Spinal cord (tissue), 10 donors: Measurements from ENCODE around the gene MPST. TPM values are rescaled to one million over a fixed set of nuclear protein-coding genes. Genes with fewer than 3 reads are reported as not detected.
A peak's percentile ranks its signal among the peaks of the same experiment; 100 is the strongest.

Experiments used
- DNase-seq, 6 donors: peaks; one replicate each; pipeline versions ENCODE4 v3.0.0 to v3.0.0-alpha.2; 2013 to 2015; ENCODE audit warnings: low spot score in 6 of 6, low read depth in 4 of 6
- H3K27ac ChIP-seq: one replicate; pipeline ENCODE4 v1.5.1; 2013; ENCODE audit warnings: low read depth, low read length, control low read depth
- H3K27me3 ChIP-seq: one replicate; pipeline ENCODE4 v1.6.1; 2013; ENCODE audit warnings: low read length; ENCODE audit not compliant: control insufficient read depth, insufficient read depth
- H3K36me3 ChIP-seq: one replicate; pipeline ENCODE4 v1.6.1; 2013; ENCODE audit warnings: low read length; ENCODE audit not compliant: control insufficient read depth, insufficient read depth
- H3K4me1 ChIP-seq: one replicate; pipeline ENCODE4 v1.6.1; 2013; ENCODE audit warnings: low read length; ENCODE audit not compliant: control insufficient read depth, insufficient read depth
- H3K4me3 ChIP-seq: one replicate; pipeline ENCODE4 v1.5.1; 2013; ENCODE audit warnings: low read depth, low read length, control low read depth
- H3K9me3 ChIP-seq: one replicate; pipeline ENCODE4 v1.6.1; 2013; ENCODE audit warnings: low read length; ENCODE audit not compliant: control insufficient read depth, insufficient read depth
- WGBS: methylation state at CpG from one replicate; pipeline ENCODE4 v1.1.5; 2013; ENCODE audit warnings: missing lambda C conversion rate; ENCODE audit not compliant: insufficient coverage; 5-methylcytosine and 5-hydroxymethylcytosine counted together
- polyA plus RNA-seq, 2 donors: library from polyadenylated mRNA; unstranded; fragments of 120-200 nt; gene quantifications; one replicate each; pipeline ENCODE4 v1.2.1, GENCODE V29; 2013; ENCODE audit not compliant: insufficient read length in 2 of 2
- total RNA-seq, 2 donors: library from RNA; depleted of rRNA in 1 of 2; stranded (reverse); fragments of 120-200 nt in 1 of 2; fragments of >200 nt in 1 of 2; gene quantifications; one replicate each; pipeline versions ENCODE4 v1.2.3 to v1.2.4, GENCODE V29; 2013 to 2014
- donor health status: healthy.

MPST gene
- total and polyA plus RNA-seq, 4 donors = 20.1 to 65.1 (median 47.5) TPM

- 93% methylated on average over 4 of the region's 7 CpGs for WGBS
- H3K9me3 ChIP-seq = no peaks in the 10 kb centered on the region
- H3K27ac ChIP-seq = no peak overlapping the region
- no peaks in the 10 kb centered on the region for H3K36me3 ChIP-seq
- peaks cover 8% of the 10 kb centered on the region for H3K4me1 ChIP-seq
- H3K4me3 ChIP-seq = no peak overlapping the region
- no peaks in the 10 kb centered on the region for H3K27me3 ChIP-seq
- DNase-seq = no peak
Observed at GRCh38 chr22:37043209-37043827, 23.8 kb downstream of the MPST start.

GRCh38 chr22:37043828-37044538 is 24.4 kb downstream of the MPST start:
- Histone ChIP-seq H3K27me3 (no peaks in the 10 kb centered on the region), H3K4me3 (no peak overlapping the region), H3K9me3 (no peaks in the 10 kb centered on the region), H3K27ac (no peak overlapping the region), H3K36me3 (no peaks in the 10 kb centered on the region), H3K4me1 (peaks cover 8% of the 10 kb centered on the region)
- DNase-seq = no peak
- WGBS = 47% methylated on average over 14 of the region's 17 CpGs

GRCh38 chr22:37044634-37045625 is 25.4 kb downstream of the MPST start:
- Histone ChIP-seq H3K4me1 (peaks cover 8% of the 10 kb centered on the region), H3K4me3 (no peak overlapping the region), H3K27ac (no peak overlapping the region), H3K27me3 (no peaks in the 10 kb centered on the region), H3K9me3 (no peaks in the 10 kb centered on the region), H3K36me3 (no peaks in the 10 kb centered on the region)
- 93% methylated on average over 2 of the region's 9 CpGs for WGBS
- no peak for DNase-seq

GRCh38 chr22:37045958-37046357 is 26.4 kb downstream of the MPST start:
- no peaks in the 10 kb centered on the region for H3K27me3 ChIP-seq
- peak in 2 of 6 donors; percentile 38 to 64 for DNase-seq
- H3K4me3 ChIP-seq = no peak overlapping the region
- no peaks in the 10 kb centered on the region for H3K9me3 ChIP-seq
- H3K4me1 ChIP-seq = peaks cover 8% of the 10 kb centered on the region
- no peaks in the 10 kb centered on the region for H3K36me3 ChIP-seq
- WGBS = 71% methylated on average over 1 of the region's 4 CpGs
- H3K27ac ChIP-seq = no peak overlapping the region

GRCh38 chr22:37046589-37046988 is 27.0 kb downstream of the MPST start:
- H3K4me1 ChIP-seq = peaks cover 10% of the 10 kb centered on the region
- no peaks in the 10 kb centered on the region for H3K36me3 ChIP-seq
- WGBS = 83% methylated on average over 6 of the region's 6 CpGs
- H3K9me3 ChIP-seq = no peaks in the 10 kb centered on the region
- no peak overlapping the region for H3K27ac ChIP-seq
- no peak overlapping the region for H3K4me3 ChIP-seq
- H3K27me3 ChIP-seq = no peaks in the 10 kb centered on the region
- no peak for DNase-seq

- Histone ChIP-seq H3K4me3 (no peak overlapping the region), H3K27me3 (no peaks in the 10 kb centered on the region)
- 74% methylated on average over 5 of the region's 7 CpGs for WGBS
Observed at GRCh38 chr22:37047006-37047405, 27.5 kb downstream of the MPST start.

GRCh38 chr22:37048133-37048532 is 28.6 kb downstream of the MPST start:
- no peaks in the 10 kb centered on the region for H3K9me3 ChIP-seq
- no peak overlapping the region for H3K27ac ChIP-seq
- no peak overlapping the region for H3K4me3 ChIP-seq
- no peak for DNase-seq
- H3K27me3 ChIP-seq = no peaks in the 10 kb centered on the region
- H3K4me1 ChIP-seq = peaks cover 21% of the 10 kb centered on the region
- WGBS = 77% methylated on average over 2 of the region's 6 CpGs
- H3K36me3 ChIP-seq = peaks cover 6% of the 10 kb centered on the region

More at GRCh38 chr22:37047006-37047405, 27.5 kb downstream of the MPST start:
- Histone ChIP-seq H3K27ac (no peak overlapping the region), H3K9me3 (no peaks in the 10 kb centered on the region), H3K4me1 (peaks cover 10% of the 10 kb centered on the region), H3K36me3 (no peaks in the 10 kb centered on the region)
- peak in 1 of 6 donors; percentile 74 for DNase-seq

GRCh38 chr22:37049224-37049623 is 29.7 kb downstream of the MPST start:
- Histone ChIP-seq H3K4me1 (peaks cover 22% of the 10 kb centered on the region), H3K27me3 (no peaks in the 10 kb centered on the region), H3K9me3 (no peaks in the 10 kb centered on the region), H3K36me3 (peaks cover 17% of the 10 kb centered on the region), H3K4me3 (no peak overlapping the region), H3K27ac (no peak overlapping the region)
- 67% methylated on average over 2 of the region's 2 CpGs for WGBS
- no peak for DNase-seq

- Histone ChIP-seq H3K4me1 (peaks cover 21% of the 10 kb centered on the region), H3K36me3 (peaks cover 34% of the 10 kb centered on the region), H3K9me3 (no peaks in the 10 kb centered on the region), H3K27ac (no peak overlapping the region), H3K4me3 (no peak overlapping the region), H3K27me3 (no peaks in the 10 kb centered on the region)
- 86% methylated on average over 4 of the region's 6 CpGs for WGBS
- no peak for DNase-seq
Observed at GRCh38 chr22:37050913-37051312, 31.4 kb downstream of the MPST start.
